IPS-NIHi7 (cell line): Measurements from ENCODE around the gene GREB1.

Experiments used
- DNase-seq: peaks from one replicate; pipeline ENCODE4 v3.0.0; 2012; ENCODE audit warnings: mixed read lengths; ENCODE audit errors: extremely low spot score

GREB1 gene

DNA sequence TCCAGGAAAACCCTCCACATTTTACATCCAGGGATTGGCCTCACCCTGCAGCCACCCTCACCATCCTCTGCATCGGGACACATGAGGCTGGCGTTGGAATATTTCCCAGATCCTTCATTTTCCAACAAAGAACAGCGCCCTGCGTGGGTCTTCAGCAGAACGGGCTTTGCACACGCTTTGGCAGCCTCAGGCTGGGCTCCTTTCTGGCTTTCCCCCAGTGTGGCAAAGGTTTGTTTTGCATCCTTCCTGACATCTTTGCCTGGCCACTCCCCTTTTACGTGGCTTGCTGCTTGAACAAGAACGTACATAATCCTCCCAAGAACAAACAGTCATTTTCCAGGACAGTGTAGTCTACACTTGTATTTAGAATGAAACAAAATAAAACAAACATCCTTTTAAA lies 25.6 kb upstream of the GREB1 start:
- DNase-seq: no peak

- no peak for DNase-seq
Measured at GRCh38 chr2:11509657-11510360, 24.0 kb upstream of the GREB1 start.

- no peak for DNase-seq
Measured at GRCh38 chr2:11512431-11512830, 21.4 kb upstream of the GREB1 start.

- DNase-seq: no peak
Measured at GRCh38 chr2:11513319-11513718, 20.5 kb upstream of the GREB1 start.

GRCh38 chr2:11514081-11514730 lies 19.6 kb upstream of the GREB1 start:
- DNase-seq: no peak

DNA sequence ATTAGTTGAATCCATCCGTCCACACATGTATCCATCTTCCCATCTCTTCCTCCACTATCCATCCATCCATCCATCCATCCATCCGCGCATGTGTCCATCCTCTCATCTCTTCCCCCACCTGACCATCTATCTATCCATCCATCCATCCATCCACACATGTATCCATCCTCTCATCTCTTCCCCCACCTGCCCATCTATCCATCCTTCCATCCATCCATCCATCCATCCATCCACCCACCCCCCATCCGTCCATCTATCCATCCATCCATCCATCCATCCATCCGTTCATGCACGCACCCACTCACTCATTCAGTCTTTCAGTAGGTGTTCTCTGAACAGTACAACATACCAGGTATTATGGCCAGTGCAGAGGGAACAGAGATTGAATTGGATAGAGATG lies 18.9 kb upstream of the GREB1 start:
- no peak for DNase-seq

DNA sequence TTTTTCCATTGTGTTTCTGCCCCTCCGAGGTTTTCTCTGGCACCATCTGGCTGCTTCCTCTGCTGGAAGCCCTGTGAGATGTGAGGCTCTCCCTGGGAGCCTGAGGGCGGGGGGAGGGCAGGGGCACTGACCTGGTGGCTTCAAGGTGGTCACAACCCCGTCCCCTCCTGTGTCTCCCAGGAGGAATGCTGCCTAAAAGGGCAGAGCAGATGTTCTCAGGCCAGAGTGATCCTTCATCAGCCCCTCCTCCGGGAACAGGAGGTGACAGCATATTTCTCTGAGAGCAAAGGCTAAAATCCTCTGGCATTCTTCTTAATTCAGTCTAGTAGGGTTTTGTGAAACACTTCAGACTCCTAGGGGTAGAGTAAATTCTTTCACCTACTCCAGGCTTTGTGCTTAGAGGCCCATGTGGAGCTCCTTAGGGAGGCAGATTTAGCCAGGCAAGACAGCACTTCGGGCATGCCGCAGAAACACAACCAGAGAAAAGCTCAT lies 18.3 kb upstream of the GREB1 start:
- peak; percentile 33 for DNase-seq

DNA sequence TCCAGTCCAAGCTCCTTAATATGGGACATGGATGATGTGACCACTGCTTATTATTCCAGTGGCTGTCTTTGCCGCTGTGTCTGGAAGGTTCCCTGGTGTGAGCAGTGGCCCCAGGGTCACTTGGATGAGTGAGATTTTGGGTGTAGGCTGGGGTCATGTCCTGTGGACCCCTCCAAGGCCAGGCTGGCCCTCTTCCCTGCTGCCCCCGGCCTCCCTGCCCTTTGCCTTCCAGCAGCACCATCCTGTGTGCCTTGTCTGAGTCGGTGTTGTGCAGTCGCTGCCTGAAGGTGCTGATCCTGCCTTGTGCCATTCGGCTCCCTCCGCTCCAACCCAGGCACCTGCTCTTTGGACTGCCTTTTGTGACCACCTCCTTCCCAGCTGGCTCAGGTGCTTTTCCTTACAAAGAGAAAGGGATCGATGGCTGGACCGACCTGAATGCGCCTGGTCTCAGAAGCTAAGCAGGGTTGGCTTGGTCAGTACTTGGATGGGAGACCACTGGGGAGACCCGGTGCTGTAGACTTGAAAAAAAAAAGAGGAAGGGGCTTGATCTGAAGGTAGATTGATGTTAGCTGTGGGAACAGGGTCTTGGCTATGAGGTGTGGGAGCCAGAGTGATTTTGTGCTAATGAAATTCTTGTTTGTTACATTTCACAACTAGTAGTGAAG lies 16.7 kb upstream of the GREB1 start:
- DNase-seq: no peak

- no peak for DNase-seq
Measured at GRCh38 chr2:11517906-11518305, 15.9 kb upstream of the GREB1 start.

GRCh38 chr2:11520092-11520693 lies 13.7 kb upstream of the GREB1 start:
- peak; percentile 15 for DNase-seq

GRCh38 chr2:11521775-11522174 lies 12.1 kb upstream of the GREB1 start:
- DNase-seq: peak; percentile 3

GRCh38 chr2:11524470-11524869 lies 9.4 kb upstream of the GREB1 start:
- DNase-seq: no peak

GRCh38 chr2:11525762-11526161 lies 8.1 kb upstream of the GREB1 start:
- DNase-seq: no peak

GRCh38 chr2:11527001-11527400 lies 6.8 kb upstream of the GREB1 start:
- DNase-seq: no peak

- no peak for DNase-seq
Measured at GRCh38 chr2:11528228-11528627, 5.6 kb upstream of the GREB1 start.

DNA sequence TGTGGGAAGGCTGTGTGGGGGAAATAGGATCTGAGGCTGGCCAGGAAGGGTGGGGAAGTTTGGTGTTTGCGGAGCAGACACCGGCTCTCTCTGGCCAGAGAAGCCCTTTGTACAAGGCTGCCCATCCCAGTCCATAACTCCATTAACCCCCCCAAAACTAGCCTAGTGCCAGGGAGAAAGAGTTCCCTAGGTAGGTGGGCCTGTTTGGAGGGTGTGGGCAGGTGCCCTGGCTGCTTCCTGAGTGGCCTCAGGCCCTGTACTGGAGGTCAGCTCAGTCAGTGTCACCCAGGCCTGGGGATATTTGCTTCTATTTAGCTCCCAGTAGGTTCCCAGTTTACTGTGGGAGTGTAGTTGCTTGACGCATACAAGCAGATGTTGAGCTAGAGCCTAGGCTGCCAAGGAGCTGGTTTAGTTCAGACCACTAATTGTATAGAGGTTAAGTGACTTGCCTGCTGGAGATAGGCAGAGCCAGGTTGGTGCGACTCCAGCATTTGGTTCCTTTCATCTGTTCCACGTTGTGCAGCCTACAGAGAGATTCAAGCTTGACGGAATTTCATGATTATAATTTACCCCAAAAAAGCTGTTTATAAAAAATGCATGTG lies 2.9 kb upstream of the GREB1 start:
- DNase-seq: no peak

DNA sequence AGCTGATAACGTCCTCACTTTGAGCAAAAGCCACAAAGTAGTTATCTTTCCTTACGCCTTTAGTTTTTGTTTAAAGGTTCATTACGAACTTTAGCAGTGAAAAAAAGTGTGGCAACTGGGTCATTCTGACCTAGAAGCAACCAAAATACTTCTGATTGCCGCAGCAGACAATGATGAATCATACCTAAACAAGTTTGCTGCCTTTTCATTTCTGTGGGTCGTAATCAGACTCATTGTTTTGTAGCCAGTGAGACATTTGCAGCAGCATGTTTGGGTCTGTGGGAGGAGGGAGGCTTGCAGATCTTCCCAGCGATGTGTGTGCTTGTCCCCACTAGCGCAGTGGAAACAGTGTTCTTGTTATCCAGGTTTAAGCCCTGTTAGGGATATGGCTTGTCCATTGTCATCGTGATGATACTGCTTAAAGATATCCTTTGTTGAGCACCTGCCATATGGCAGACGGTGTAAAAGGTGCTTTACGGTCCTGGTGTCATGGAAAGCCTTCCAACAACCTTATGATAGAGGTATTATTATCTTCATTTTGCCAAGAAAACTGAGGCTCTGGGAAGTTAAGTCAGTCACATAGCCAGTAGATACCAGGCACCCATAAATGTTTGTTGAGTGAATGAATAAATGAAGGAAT lies 1.3 kb upstream of the GREB1 start:
- DNase-seq: no peak

GRCh38 chr2:11534071-11534745 lies 363 bp downstream of the GREB1 start:
- DNase-seq: no peak

DNA sequence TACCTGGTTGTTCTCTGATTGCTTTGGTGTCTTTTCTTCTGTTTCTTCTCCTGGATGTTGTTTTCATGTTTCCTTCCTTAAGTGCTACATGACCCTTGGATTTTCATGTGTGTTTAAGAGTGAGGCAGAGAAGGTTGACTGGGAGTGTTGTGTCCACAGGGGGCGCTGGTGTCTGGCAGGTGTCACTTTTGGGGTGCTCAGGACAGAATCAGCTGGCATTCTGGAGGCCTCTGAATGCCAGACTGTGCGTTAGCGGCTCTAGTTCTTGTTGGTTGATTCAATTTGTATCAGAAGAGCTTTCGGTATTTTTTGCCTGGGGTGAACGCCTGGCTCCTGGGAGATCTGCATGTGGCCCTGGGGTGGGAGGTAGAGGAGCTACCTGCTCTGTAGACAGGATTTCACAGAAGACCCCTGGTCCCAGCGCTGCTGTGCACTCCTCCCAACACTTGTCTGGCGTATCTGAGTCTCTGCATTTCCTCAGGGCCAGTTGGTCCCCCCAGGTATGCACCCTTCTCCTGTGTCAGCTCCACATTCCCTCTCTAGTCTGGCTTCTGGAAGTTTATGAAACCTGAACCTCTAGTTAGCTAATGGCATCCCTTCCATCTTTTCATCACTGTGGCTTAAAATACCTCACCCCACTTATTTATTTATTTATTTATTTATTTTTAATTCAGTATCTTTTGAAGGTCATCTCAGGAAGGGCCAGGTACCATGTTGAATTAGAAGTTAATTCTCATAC lies 1.1 kb downstream of the GREB1 start:
- no peak for DNase-seq

- DNase-seq: no peak
Measured at GRCh38 chr2:11535899-11536344, 2.1 kb downstream of the GREB1 start.
